ENCODE data around the gene RBM4.

DNA sequence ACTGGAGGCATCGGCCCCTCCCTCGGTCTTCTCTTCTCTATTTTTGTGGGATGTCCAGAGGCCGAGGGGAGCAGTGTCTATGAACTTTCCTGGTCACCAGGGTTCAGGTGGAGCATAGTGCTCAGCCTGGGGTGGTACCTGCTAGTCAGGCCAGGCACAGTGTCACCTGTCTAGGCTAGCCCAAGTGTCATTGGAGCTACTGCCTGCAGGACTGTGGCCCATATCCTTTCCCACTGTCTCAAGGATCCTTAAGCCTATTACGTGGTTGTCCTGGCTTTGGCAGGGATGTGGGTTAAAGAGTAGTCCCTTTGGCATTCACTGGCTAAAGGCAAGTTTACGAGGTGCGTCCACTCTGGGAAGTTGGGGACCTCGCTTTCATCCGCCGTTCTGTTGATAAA lies 12.8 kb upstream of the RBM4 start:
- TF ChIP-seq, protein P1, sequence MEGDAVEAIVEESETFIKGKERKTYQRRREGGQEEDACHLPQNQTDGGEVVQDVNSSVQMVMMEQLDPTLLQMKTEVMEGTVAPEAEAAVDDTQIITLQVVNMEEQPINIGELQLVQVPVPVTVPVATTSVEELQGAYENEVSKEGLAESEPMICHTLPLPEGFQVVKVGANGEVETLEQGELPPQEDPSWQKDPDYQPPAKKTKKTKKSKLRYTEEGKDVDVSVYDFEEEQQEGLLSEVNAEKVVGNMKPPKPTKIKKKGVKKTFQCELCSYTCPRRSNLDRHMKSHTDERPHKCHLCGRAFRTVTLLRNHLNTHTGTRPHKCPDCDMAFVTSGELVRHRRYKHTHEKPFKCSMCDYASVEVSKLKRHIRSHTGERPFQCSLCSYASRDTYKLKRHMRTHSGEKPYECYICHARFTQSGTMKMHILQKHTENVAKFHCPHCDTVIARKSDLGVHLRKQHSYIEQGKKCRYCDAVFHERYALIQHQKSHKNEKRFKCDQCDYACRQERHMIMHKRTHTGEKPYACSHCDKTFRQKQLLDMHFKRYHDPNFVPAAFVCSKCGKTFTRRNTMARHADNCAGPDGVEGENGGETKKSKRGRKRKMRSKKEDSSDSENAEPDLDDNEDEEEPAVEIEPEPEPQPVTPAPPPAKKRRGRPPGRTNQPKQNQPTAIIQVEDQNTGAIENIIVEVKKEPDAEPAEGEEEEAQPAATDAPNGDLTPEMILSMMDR (conservative IDR thresholded peaks at IDR 0.05; ENCODE audit: low read depth, low read length) = no peak
- TF ChIP-seq EZH2phosphoT487 (IDR thresholded peaks at IDR 0.05; ENCODE audit: borderline replicate concordance, low read length) = no peak
